Smooth muscle cell of the pulmonary artery (primary cell): ENCODE data around the gene STIM1. TPM values are rescaled to one million over a fixed set of nuclear protein-coding genes. Genes with fewer than 3 reads are reported as not detected.

Experiments
- total RNA-seq: library from RNA; depleted of rRNA; stranded (reverse); fragments of >200 nt; gene quantifications from 2 replicates; pipeline ENCODE4 v1.2.3, GENCODE V29; 2014

Gene STIM1
- 48.1 and 59.5 TPM in 2 replicates for total RNA-seq

DNA sequence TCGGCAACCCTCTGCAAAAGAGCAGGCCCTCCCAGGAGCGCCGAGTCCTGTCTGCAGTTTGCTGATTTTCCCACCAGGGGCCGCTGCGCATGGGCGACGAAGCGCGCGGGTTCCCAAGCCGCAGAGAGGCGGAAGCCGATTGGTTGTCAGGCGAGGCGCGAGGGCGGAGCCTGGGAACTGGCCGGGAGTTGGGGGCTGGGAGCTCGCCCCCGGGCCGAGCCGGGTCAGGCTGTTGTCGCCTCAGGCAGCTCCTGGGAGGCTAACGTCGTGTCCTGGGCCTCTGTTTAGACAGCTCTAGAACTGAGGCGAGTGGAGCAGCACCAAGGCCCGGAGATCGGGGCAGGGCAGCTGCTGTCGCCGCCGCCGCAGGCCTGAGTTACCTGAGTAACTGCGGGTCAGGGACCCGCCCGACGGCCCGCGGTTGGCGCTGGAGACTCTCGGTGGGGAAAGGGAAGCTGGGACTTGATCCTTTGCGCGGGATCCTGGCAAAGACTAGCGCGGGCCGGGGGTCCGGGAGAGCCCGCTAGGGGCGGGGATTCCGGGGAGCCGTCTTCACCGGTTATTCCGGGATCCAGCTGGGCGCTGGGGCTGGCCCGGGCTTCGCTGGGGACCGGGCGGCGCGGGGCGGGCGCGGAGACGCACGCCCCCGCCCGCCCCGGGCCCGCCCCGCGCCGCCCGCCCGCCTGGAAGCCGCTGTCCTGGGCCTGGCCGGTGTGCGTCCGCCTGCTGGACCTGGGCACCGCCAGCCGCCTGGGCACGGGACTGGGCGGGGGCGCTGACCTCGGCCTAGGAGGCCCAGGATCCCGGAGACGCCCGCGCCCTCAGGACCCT, at the start of gene STIM1:
STIM1 (plus strand) TSS at position 688 of the 831 bp plus-strand sequence. CDS start 607 bp downstream, outside the sequence.

GRCh38 chr11:3807909-3808860, 47.3 kb upstream of the STIM1 start, which contains the start of gene PGAP2:
Gene PGAP2, plus strand, starts transcription at chr11:3808560. Its CDS starts 2,700 bp downstream, at chr11:3811260.

DNA sequence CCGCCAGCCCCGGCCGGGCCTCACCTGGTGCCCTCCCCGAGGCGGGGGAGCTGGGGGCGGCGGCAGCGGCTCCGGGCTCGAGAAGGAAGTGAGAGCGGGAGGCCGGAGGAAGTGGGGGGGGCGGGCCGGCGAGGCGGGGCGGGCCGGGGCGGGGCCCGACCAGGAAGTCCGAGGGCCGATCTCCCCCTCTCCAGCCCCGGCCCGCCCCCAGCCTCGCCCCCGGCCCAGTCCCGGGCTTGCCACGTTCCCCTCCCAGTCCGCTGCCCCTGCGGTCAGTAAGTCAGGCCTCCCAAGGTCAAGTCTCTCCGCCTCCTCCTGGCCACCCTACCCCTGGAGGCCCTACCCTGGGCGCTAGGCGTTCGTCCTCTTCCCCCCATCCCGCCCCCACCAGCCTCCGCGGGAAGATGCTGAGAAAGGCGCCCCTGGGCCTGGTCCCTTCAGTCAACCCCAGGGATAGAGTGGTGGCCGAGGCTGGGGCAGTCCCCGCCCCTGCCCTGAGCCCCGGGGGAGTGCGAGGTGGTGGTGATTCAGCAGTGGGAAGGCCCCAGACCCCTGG, 14.5 kb upstream of the STIM1 start, which contains the start of gene RHOG:
RHOG (minus strand) TSS at position 90 of the 556 bp plus-strand sequence. CDS start 12,821 bp downstream, outside the sequence.

GRCh38 chr11:4094348-4095291, 239.2 kb downstream of the STIM1 start, which contains the start of gene RRM1:
Gene RRM1, plus strand, starts transcription at chr11:4094799. Its CDS starts 214 bp downstream, at chr11:4095013.

Other genes with a start within 250 kb of the STIM1 start
- not detected in 2 replicates for gene ART5, start 213.7 kb upstream of the STIM1 start, total RNA-seq
- gene ART1, start 210.5 kb upstream of the STIM1 start, total RNA-seq = not detected in 2 replicates
- 0.79 and 1.1 TPM in 2 replicates for gene CHRNA10, start 184.3 kb upstream of the STIM1 start, total RNA-seq
- gene NUP98, start 58.1 kb upstream of the STIM1 start, total RNA-seq = 104 and 110 TPM in 2 replicates
- gene PGAP2, start 47.1 kb upstream of the STIM1 start, total RNA-seq = 12.9 and 18.2 TPM in 2 replicates
- 15.5 and 18.2 TPM in 2 replicates for gene RHOG, start 14.7 kb upstream of the STIM1 start, total RNA-seq
- gene RRM1, start 239.1 kb downstream of the STIM1 start, total RNA-seq = 54.4 and 69.5 TPM in 2 replicates